Neural cell (in vitro differentiated cells): Measurements from ENCODE around the gene EP400.

ENCODE experiments used
- EP300 ChIP-seq: fragments of 450-650 bp; conservative IDR thresholded peaks from 2 replicates; pipeline ENCODE4 v1.6.1; 2014; ENCODE audit warnings: antibody characterized with exemption, mild to moderate bottlenecking, moderate library complexity; ENCODE audit not compliant: poor library complexity, severe bottlenecking
- EZH2 ChIP-seq: fragments of 200-600, 300-800 bp; shearing (Covaris generic), sonication (generic); IDR thresholded peaks from 2 replicates; pipeline ENCODE4 v1.6.1; 2014; ENCODE audit warnings: antibody characterized with exemption, low read length, borderline replicate concordance, mild to moderate bottlenecking; ENCODE audit not compliant: insufficient read depth, poor library complexity, severe bottlenecking
- MXI1 ChIP-seq: fragments of 450-650 bp; conservative IDR thresholded peaks from 2 replicates; pipeline ENCODE4 v1.6.1; 2014; ENCODE audit warnings: antibody characterized with exemption, mild to moderate bottlenecking; ENCODE audit not compliant: poor library complexity, severe bottlenecking
- POLR2AphosphoS5 ChIP-seq: IDR thresholded peaks from 2 replicates; pipeline ENCODE4 v1.6.1; 2012
- RAD21 ChIP-seq: fragments of 450-650 bp; conservative IDR thresholded peaks from 2 replicates; pipeline ENCODE4 v1.6.1; 2014; ENCODE audit warnings: antibody characterized with exemption, mild to moderate bottlenecking, moderate library complexity
- SMC3 ChIP-seq: fragments of 450-650 bp; conservative IDR thresholded peaks from 2 replicates; pipeline ENCODE4 v1.6.1; 2014; ENCODE audit warnings: antibody characterized with exemption, mild to moderate bottlenecking, moderate library complexity; ENCODE audit not compliant: poor library complexity
- TF ChIP-seq, protein P1 (sequence below): fragments of 450-650 bp; IDR thresholded peaks from 2 replicates; pipeline ENCODE4 v1.5.1; 2014; ENCODE audit warnings: antibody characterized with exemption, mild to moderate bottlenecking, moderate library complexity; ENCODE audit not compliant: poor library complexity, severe bottlenecking

DNA sequence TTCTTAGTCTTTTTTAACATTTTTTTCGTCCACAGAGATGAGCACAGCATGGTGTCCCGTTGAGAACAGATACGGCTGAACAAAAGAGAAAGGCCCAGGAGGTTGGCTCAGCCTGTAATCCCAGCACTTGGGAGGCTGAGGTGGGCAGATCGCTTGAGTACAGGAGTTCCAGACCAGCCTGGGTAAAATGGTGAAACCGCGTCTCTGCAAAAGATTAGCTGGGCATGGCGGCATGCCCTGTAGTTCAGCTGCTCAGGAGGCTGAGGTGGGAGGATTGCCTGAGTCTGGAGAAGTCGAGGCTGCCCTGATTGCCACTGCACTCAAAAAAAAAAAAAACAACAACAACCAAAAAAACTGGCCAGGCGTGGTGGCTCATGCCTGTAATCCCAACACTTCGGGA lies 5.9 kb upstream of the EP400 start:
- TF ChIP-seq, protein P1, sequence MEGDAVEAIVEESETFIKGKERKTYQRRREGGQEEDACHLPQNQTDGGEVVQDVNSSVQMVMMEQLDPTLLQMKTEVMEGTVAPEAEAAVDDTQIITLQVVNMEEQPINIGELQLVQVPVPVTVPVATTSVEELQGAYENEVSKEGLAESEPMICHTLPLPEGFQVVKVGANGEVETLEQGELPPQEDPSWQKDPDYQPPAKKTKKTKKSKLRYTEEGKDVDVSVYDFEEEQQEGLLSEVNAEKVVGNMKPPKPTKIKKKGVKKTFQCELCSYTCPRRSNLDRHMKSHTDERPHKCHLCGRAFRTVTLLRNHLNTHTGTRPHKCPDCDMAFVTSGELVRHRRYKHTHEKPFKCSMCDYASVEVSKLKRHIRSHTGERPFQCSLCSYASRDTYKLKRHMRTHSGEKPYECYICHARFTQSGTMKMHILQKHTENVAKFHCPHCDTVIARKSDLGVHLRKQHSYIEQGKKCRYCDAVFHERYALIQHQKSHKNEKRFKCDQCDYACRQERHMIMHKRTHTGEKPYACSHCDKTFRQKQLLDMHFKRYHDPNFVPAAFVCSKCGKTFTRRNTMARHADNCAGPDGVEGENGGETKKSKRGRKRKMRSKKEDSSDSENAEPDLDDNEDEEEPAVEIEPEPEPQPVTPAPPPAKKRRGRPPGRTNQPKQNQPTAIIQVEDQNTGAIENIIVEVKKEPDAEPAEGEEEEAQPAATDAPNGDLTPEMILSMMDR: no peak
- TF ChIP-seq SMC3 (no peak), EP300 (no peak), EZH2 (no peak), POLR2AphosphoS5 (no peak), MXI1 (no peak), RAD21 (no peak)
